ENCODE results near the gene HIBCH.
"Not testable (repeated sequence)": the region's sequence is repeated elsewhere in the genome, so short reads cannot be mapped to it uniquely, and the experiment has no call there.

The HIBCH gene

DNA sequence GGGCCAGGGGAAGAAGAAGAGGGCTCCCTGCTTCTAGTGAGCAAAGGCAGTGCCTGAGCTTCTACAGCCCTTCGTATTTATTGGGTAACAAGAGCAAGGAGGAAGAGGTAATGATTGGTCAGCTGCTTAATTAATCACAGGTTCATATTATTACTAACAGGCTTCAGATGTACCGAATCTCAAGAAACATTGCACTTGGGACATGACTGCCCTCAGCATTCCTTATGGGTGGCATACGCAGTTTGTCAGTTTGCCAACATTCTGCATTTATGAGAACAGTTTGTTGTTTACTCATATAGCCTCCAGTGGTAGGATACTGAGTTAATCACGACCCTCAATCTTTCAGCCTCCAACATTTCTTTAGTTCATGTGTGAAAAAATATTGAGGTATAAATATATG lies 84.5 kb downstream of the HIBCH start:
- no peak for ATAC-seq

DNA sequence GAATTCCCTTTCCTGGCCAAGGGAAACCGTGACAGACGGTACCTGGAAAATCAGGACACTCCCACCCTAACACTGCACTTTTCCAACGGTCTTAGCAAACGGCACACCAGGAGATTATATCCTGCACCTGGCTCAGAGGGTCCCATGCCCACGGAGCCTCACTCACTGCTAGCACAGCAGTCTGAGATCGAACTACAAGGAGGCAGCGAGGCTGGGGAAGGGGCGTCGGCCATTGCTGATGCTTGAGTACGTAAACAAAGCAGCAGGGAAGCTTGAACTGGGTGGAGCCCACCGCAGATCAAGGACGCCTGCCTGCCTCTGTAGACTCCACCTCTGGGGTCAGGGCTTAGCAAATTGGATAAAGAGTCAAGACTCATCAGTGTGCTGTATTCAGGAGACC lies 95.6 kb downstream of the HIBCH start:
- ATAC-seq: not testable (repeated sequence)

DNA sequence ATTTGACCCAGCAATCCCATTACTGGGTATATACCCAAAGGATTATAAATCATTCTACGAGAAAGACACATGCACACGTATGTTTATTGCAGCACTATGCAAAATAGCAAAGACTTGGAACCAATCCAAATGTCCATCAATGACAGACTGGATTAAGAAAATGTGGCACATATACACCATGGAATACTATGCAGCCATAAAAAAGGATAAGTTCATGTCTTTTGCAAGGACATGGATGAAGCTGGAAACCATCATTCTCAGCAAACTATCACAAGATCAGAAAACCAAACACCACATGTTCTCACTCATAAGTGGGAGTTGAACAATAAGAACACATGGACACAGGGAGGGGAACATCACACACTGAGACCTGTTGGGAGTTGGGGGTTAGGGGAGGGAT lies 96.9 kb downstream of the HIBCH start:
- not testable (repeated sequence) for ATAC-seq

DNA sequence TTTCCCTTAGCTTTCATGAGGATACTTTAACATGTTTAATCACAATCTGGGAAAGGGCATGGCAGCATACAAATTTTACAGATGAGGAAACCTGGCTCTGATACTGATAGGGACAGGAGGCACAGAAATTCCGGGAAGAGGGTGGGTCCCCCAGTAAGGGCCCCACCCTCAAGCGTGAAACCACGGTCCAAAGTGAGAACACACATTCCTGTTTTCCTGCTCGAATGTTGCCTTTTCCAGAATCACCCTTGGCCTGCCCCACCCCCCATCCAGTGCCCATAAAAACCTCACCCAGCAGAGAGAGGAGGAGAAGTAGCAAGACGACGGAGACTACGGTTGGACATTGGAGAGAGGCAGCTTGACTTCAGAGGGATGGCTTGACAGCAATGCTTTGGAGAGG lies 98.2 kb downstream of the HIBCH start:
- ATAC-seq: no peak

DNA sequence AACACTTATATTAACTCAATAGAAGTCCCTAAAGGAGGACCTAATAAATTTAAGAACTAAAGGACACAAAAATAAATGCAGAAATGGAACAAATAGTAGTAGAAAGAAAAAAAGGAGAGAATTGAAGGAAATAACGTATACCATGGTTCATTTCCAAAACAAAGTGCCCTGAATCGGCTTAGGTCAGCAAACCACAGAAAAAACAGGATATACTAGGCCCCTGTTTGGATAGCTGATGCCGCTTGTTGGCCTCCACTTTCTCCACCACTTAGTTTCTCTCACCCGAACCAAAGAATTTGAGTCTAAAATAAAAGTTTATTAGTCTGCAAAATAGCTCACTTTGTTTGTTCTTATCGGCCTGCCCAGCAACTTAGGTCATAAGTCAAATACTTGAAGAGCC lies 100.4 kb downstream of the HIBCH start:
- no peak for ATAC-seq

DNA sequence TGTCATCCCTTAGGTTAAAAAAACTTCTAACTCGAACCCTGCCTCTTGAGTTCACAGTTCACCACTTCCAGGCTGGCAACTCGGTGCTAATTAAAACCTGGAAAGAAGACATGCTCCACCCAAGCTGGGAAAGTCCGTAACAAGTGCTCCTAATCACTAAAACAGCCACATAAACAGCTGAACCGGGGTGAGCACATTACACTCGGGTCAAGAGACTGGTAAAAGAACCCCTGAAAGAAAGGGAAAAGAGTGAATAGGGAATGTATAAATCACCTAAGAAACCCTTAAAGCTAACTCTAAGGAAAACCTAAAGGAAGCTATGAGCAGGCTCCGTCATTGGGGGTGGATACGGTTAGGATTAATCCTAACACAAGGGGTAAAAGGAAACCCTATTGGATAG lies 102.0 kb downstream of the HIBCH start:
- ATAC-seq: no peak

DNA sequence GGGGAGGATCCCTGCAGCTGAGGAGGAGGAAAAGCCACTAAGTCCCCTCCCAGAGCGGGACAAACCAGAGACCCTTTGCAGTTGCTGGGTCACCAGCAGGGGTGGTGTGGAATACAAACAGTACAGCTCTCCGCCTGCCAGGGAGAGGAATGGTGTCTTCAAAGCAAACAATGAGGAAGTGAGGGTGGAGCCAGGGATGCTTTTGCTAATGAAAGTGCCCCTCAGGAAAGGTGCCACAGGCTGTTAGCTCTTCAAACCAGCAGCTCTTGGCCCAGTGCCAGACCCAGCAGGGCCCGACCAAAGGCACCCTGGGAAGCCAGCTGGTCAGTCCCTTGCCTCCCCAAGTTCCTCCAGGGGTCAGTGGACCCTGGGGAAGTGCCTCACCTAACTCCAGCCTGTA lies 102.8 kb downstream of the HIBCH start:
- ATAC-seq: no peak

DNA sequence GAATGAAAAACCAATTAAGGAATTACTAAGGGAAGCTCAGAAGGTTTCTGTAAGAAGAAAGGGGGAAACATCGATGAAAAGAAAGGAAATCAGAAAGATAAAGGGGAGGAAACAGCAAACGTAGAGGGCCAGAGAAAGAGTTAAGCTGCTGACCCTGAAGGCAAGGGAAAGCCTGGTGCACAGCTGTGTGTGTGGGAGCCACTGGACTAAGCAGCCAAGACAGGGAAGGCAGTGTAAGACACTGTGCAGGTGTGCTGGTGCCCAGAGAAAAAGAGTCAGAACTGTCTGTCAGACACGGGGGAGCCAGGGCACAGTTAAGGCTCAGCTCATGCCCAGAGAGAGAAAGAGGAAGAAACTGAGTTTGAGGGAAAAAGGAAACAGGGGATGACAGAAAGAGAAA lies 104.0 kb downstream of the HIBCH start:
- no peak for ATAC-seq

DNA sequence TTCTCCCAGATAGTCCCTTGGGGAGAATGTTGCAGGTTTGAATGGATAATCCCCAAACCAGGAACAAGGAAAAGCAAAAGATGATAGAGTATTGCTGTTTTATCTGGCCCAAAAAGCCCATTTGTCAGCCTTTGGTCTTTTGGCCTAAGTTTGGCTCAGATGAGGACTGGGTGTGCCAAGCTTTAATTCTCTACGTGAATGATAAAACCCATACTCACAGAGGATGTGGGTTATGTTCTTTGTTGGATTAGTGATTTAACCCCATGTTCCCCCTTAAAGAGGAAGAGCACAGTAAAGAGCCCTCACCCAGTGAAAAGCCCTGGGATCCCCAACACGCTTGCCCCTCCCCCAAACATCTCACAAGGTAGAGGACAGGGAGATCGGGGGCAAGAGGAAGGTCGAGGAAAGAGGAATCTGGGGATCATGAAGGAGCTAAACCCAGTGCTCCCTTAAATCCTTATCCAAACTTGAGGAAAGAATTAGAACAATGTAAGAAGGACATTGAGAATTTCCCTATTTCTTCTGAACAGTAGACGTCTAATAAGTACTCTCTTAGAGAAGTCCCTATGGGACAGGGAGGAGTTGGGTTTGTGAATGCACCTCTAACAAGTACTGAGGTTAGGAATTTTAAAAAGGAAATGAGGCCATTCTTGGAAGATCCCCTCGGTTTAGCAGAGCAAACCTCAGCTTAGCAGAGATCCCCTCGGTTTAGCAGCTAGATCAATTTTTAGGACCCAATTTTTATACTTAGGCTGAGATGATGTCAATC lies 105.0 kb downstream of the HIBCH start:
- ATAC-seq: no peak

DNA sequence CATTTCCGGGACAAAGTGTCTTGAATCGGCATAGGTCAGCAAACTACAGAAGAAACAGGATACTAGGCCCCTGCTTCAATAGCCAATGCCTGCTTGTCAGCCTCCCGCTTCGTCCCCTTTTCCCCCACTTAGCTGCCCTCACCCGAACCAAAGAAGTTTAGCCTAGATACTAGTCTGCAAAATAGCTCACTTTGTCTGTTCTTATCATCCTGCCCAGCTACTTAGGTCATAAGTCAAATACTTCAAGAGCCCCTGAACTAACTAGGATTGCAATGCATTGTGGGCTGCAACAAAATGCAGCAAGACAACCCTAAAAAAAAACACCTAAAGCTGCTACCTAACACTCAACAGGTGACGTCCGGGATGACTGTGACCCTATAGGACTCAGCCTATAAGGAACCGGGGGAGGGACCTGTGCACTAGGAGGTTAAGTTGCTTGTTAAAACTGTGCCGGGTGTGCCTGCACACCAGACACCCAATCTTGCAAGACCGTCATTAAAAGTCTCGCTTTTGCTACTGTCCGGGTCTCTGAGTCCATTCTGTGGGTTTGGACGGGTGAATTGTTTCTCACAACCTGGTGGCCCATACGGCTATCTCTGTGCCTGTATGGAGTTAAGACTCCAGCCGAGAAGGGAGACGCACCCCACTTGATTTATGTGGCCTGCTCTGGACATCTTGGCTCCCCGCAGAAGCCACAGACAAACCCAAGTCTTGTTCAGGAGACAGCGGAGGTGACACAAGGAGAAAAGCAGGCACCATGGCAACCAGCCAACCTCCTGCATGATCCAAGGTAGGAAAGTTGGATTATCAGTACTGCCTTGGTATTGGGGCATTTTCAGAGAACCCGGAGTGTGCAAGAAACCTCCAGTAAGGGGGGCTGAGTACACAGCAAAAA lies 105.9 kb downstream of the HIBCH start:
- ATAC-seq: no peak

DNA sequence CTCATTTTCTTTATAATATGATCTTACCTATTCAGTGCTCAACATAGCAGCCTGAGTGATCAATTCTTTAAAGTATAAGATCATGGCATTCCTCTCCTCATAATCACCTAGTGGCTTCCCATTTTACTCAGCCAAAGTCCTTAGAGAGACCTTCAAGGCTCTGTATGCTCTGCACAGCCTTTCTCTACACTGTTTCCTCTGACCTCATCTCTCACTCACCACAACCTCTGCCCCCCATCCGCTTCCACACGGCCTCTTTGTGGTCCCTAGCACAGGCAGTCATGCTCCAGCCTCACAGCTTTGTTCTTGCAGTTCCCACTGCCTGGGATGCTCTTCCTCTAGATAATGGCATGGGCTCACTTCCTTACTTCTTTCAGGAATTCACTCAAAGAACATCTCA lies 109.2 kb downstream of the HIBCH start:
- ATAC-seq: no peak

DNA sequence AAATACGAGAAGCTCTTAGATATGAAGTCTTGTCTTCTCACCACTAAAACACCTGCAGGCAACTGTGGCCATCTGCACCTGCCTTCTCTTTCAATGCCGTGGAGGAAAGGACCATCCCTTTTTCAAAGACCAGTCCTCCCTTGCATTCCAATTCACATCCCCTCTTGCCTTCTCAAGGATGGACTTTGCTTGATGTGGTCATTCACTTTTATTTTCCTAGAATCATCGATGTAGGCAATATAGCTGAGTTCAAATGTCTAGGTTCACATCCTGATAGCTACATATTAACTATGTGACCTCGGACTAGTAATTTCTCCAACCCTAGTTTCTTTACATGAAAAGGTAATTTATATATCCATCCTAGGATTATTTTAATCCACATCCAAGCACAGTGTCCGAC lies 110.1 kb downstream of the HIBCH start:
- no peak for ATAC-seq

DNA sequence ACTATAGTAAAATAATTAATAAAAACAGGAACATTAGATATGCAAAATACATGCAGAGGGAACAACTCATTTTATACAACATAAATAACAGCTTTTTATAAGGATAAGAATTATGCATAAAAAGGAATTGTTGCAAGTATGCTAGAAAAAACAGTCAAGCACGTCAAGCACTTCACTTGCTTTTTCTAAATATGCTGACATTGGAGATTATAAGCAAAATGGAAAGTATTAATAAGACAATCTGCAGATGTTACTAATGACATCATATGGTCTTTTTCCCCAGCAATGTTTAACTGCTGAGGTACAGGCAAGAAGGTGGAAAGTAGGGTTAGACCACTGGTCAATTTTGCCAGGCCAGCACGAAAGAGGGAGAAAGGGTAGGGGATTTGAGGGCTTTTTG lies 111.7 kb downstream of the HIBCH start:
- no peak for ATAC-seq

DNA sequence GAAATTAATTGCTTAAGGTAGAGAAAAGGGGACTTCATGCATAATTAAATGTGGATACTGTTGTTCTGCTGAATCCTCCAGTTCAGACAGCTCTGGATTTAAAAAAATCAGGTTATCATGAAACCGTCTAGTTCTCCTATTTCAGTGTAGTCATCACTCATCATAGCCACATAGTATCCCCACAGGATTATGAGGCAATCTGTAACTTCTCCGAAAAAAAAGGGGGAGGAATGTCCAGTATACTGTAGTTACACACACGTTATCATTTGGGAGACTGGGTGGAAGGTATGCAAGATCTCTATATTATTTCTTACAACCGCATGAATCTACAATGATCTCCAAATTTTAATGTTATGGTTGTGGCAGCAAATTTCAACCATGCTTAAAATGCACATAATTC lies 114.0 kb downstream of the HIBCH start:
- no peak for ATAC-seq

DNA sequence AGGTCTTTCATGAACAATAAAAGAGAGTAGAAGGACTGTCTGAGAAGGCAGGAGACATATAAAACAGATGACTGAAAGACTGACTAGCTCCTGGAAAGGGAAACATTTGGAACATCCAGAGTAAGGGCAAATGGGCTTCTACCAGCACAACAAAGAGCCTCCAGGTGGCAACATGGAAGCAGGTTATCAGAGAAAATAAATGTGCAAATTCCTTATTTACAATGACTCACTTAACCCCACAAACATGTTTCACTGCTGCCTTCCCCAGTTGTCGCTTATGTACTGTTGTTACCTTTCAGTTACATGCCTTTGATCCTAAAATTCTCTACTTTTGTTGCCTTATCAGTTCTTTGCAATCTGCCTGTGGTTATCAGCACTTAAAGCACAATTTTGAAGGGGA lies 117.0 kb downstream of the HIBCH start:
- ATAC-seq: no peak

DNA sequence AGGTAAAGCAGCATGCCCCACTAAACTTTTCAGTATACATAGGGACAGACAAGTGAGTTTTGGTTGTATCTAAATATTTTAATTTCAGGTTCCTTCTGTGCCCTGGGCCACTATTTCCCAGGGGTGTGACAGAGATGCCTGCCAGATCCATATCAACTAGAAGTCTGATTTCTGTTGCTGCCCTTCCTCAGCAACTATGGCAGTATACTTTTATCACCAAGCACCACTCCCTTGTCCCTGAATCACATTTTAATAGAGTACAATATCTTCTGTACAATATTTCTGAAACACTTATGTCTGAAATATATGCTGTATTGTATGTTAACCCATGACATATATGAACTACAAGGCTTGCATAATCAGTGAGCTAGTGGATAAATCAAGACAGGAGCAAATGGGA lies 117.6 kb downstream of the HIBCH start:
- ATAC-seq: no peak

DNA sequence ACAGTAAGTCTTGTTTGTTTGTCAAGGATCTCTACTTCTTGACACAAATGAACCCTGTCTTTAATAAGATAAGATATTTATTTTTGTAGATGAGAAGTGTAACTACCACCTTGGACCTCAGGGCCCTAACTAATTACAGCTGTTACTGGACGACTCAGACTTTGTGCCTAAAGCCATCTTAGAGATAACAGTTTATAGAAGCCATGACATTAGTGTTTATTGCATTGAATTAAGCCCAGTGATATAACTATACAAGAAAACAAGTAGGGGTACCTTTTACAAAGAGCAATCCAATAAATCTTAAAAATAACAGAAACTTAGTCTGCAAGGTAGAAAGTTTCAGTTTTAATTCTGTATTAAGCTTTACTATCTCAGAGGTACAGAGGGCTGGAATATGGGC lies 119.0 kb downstream of the HIBCH start:
- no peak for ATAC-seq

DNA sequence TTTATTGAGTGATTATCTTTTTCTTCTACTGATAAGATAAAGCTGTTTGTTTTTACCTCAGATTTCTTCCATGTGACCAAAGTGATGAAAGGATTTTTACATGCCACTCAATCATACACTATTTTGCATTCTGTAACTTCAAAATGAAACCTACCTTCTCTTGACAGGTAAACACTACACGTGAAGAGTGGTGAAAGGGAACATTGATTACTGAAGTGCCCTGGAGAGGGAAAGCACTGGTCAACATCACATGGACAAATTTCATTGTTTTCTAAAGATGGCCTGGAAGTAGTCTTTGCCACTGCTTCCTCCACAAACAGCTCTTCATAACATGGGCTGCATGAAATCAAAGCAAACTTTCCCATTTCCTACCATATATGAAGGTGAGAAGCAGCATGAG lies 120.1 kb downstream of the HIBCH start:
- no peak for ATAC-seq

DNA sequence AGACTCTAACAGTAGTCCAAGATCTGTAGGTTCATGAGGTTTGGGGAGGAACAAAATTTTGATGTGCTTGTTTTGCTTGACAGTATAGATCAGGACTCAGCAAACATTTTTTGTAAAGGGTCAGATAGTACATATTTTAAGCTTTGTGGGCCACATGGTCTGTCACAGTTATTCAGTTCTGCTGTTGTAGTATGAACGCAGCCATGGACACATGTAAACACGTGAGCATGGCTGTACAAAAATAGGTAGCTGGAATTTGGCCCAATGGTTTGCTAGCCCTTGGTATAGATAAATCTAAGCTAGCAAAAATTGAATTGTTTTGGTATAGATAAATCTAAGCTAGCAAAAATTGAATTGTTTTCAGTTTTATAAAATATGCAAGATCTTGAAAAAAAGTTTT lies 120.5 kb downstream of the HIBCH start:
- no peak for ATAC-seq

DNA sequence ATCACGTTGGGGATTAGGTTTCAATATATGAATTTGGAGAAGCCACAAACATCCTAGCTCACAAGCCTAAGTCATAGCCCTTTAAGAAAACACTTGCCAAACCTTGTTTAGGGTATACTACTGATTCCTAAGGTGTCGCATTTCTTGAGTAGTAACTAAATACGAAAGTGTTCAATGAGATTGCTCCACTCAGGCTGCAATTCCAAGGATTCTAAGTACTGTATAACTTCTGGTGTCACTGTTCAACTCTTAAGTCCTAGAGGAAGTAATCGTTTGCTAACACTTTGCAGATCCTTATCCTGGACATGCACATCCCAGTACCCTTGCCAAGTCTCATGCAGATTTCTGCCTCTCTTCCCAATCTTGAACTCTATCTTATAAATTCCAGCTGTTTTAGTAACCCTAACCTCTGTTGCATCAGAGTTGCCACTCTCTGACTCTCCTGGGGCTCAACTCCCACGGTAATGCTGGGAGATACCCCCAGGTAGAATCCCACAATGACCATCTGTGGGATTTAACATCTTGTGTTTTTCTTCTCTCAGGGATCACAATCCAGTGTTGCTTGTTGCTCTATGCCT lies 122.4 kb downstream of the HIBCH start:
- no peak for ATAC-seq

DNA sequence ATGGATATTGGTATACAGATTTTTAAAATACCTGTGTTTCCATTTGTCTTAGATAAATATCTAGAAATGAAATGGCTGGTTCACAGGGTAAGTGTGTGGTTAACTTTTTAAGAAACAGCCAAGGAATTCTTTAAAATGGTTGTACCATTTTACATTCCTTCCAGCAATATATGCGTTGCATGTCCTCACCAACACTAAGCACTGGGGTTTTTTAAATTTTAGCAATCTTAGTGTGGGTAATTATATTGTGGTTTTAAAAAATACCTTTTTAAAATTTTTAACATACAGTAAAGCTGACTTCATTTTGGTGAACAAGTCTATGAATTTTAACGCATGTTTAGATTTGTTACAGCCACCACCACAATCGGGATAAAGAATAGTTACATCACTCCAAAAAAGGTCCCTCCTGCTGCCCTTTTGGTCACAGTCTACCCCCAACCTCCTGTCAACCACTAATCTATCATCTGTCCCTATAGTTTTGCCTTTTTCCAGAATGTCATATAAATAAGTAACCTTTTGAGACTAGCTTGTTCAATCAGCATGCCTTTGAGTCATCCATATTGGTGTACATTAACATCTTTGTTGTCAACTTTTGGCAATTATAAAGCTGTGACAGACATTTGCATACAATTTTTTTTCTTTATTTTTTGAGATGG lies 129.0 kb downstream of the HIBCH start:
- ATAC-seq: no peak

DNA sequence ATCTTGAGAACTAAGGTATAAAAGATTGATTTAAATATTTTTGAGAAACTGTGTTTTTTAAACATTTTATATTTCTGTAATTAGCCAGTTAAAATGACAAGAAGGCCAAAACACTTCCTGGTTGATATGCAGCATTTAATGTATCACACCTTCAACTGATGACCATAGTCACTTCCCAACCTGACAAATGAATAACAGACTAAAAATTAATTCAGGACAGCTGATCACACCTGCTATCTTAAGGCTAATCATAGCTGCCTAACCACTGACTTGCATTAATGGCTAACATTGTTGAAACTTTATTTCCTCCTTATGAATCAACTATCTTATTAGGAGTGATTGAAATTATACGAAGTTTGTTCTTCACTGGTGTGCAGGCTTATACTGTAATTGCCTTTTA lies 131.3 kb downstream of the HIBCH start:
- ATAC-seq: no peak

DNA sequence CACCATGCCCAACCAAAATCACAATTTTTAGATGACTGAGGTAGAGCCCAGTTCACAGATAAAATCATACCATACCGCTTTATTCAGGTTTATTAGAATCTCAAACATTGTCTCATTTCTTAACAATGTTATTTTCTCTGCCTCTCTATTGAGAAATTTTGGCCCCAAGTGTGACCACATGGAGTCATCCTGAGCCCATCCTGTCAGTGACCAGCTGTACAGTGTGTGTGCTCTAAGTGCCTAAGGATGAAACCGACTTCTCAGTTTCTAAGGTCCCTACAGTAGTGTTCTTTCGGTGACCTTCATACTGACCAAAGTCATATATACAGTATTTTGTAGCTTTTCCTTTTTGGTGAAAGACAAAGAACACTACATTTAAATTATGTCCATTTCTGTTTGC lies 133.4 kb downstream of the HIBCH start:
- ATAC-seq: no peak
